Activated CD4-positive, CD25-positive, alpha-beta regulatory T cell treated with anti-CD3 and anti-CD28 coated beads, Interleukin-2, amount 50 U/mL, for 16 hours (primary cell): ENCODE data around the gene TMOD1.

Experiments used
- DNase-seq: peaks from one replicate; pipeline ENCODE4 v3.0.0-alpha.2; 2020; ENCODE audit warnings: low read depth, low spot score

The TMOD1 gene

DNA sequence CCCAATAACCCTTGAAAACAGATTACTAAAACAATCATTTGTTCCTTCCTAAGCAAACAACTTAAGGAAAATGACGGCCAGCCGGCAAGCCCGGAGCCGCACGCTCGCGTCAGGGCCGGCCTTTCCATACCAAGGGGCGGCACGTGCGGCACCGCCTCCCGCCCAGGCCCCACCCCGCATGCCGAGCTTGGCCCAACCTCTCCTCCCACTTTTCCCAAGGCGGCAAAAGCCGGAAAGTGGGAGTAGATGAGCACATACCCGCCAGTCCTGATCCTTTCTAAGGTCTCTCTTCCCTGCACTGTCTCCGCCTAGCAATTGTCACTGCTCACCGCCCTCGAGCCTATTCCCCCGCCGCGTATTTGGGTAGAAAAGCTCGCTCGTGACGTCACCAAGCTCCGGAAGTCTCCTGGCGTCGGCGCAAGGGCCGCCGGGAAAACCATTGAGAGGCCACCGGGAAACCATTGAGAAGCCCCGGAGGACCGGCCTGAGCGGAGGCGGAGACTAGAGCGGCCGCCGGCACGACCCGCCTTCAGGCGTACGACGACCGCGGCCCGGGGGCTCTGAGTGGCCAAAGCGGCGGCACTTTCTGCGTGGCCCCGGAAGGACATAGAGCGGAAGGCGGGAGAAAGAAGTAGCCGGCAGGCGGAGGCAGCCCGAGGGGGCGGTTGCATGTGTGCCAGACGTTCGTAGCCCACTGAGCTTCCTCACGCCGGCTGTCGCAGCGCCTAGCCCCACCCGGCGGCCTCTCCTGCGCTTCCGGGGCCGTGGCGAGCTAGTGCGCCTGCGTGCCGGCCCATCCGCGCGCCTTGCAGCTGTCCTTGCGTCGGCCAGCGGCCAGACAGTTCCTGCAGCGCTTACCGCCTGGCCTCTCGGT lies 131.8 kb downstream of the TMOD1 start, which contains the start of the genes NCBP1 and TSTD2:
NCBP1 (plus strand) TSS at position 837 of the 874 bp plus-strand sequence. CDS start 61 bp downstream, outside the sequence.
TSTD2 (minus strand) TSS at position 384 of the 874 bp plus-strand sequence. CDS start 5,806 bp downstream, outside the sequence.
- peak; percentile 90 for DNase-seq

DNA sequence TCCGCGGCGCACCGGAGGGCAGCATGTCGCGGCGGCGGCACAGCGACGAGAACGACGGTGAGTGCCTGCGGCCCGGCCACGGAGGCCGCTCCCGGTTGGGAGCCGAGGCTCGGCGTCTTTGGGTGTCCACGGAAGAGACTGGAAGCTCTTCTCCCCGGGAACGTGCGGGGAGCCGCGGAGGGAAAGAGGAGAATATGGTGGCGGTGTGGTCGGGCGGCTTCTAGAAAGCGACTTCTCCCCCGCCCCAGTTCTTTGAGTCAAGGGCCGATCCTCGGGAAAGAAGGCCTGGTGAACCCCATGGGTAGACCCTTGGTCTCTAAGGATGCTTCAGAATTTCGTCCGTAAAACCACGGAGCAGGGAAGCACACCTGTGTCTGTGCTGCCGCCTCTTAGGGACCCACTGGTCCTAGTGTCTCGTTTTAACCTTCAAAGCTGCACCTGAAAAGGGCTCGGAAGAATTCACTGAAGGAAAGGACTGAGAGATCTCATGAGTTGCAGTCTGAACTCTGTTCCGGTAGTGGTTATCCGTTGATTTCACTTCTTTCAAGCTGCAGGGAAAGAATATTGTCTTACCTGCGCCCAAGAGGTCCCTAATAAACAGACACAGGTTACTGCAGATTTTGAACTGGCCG lies 132.5 kb downstream of the TMOD1 start:
- DNase-seq: no peak

DNA sequence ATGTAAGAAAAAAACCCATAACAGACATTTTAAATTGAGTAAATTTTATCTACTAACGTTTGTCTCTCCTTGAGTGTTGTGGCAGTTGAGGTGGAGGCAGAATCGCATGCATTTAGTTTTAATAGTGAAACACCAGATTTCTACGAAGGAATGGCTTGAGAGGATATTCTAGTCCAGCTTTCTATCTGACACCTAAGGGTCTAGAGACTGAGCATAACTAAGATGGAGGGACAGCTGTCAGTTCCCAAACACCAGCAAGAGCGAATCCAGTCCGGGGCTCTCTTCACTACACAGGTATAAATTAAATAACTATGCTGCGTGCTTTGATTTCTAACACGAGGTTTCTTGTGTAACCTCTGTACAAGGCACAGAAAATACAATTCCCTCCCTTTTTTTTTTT lies 133.6 kb downstream of the TMOD1 start:
- DNase-seq: no peak

DNA sequence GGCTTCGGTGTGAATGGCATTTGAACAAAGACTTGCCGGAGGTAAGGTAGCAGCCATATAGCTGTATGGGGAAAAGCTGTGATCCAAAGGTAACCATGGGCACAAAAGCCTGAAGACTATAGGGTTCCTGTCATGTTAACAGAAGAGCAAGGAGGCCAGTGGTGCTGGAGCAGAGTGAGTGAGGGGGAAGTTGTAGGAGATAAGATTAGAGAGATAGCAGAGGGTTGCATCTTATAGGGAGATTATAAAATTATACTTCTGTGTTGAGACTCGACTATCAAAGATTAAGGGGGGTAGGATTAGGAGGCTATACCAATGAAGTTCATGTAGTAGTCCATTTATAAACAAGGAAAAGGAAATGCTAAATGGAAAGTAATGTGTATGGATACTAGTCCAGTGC lies 135.4 kb downstream of the TMOD1 start:
- DNase-seq: no peak

DNA sequence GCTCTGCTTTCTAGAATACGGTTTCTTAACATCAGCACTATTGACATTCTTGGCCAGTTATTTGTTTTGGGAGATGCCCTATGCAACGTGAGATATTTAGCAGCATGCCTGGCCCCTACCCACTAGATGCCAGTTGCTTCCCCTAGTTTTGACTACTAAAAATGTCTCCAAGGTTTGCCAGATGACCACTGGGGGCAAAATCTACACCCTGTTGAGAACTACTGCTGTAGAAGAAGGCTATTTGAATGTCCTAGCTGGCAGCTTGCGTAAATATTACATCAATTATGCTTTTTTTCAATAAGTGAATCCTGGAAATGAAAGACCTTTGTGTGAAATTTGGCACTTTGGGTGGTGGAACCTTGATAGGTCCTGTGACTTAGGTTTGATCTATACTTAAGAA lies 137.2 kb downstream of the TMOD1 start:
- DNase-seq: no peak

DNA sequence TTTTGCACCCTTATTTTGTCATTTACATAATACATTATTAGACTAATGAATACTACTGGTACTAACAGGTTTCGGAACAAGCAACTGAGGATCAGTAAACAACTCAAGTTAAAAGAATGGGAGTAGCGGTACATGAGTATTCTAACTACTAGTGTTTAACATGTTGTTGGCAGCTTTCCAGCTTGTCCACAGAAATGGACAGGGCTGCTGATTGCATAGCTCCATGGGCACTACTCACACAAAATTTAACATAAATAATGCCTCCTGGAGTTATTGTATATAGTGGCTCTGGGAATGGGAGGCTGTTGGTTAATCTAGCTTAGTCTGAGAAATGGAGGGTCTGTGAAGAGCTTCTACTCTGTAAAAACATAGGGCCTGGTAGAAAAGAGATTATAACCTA lies 138.9 kb downstream of the TMOD1 start:
- no peak for DNase-seq

DNA sequence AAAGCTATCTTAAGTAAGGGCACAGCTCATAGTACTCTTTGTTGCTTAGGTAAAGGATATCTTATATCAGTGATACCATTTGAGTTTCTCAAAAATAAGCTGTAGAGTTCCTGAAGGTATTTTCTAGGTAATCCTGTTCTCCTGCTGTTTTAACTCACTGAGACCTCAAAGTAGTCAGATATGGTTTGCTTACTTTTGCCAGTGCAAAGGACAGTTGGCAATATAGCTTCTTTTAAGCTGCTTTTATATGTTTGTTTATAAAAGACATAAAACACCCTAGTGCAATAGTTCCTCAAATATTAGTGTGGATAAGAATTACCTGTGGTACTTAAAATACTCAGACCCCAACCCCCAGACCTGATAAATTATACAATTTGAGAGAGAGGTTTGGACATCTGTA lies 144.3 kb downstream of the TMOD1 start:
- DNase-seq: no peak

DNA sequence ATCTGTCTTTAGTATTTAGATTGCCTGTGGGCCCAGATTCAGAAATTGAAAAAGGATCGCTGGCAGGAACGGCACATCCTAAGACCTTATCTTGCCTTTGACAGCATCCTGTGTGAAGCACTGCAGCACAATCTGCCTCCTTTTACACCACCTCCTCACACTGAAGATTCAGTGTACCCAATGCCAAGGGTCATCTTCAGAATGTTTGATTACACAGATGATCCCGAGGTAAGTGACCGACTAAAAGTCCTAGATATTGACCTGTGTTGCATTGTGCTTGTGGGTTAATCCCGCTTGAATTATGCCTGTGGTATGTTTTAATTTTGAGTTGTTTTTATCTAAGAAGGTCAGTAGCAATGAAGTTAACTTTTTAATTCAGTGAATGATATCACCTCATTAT lies 146.5 kb downstream of the TMOD1 start:
- no peak for DNase-seq
